ENCODE data around the gene CASK.

Gene CASK

DNA sequence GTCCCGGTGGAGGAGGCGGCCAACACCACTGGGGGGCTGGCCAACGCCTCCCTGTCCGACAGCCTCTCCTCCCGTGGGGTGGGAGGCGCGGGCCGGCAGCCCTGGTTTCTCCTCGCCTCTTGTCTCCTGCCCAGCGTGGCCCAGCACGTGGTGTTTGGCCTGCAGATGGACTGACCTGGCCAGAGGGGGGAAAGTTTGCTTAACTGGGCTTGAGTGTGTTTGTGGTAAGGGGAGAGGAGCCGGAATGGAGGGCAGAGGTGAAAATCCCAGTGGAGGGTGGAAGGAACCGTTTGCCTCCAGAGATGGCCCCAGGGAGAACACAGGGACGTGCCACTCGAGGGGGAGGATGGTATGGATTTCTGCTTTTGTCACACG is 448.6 kb downstream of the CASK start:
- TF ChIP-seq, protein P1, sequence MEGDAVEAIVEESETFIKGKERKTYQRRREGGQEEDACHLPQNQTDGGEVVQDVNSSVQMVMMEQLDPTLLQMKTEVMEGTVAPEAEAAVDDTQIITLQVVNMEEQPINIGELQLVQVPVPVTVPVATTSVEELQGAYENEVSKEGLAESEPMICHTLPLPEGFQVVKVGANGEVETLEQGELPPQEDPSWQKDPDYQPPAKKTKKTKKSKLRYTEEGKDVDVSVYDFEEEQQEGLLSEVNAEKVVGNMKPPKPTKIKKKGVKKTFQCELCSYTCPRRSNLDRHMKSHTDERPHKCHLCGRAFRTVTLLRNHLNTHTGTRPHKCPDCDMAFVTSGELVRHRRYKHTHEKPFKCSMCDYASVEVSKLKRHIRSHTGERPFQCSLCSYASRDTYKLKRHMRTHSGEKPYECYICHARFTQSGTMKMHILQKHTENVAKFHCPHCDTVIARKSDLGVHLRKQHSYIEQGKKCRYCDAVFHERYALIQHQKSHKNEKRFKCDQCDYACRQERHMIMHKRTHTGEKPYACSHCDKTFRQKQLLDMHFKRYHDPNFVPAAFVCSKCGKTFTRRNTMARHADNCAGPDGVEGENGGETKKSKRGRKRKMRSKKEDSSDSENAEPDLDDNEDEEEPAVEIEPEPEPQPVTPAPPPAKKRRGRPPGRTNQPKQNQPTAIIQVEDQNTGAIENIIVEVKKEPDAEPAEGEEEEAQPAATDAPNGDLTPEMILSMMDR (IDR thresholded peaks at IDR 0.05; ENCODE audit: low read depth, low read length, missing control alignments), result no peak
- no peak overlapping the region for H3K4me3 ChIP-seq (replicated peaks; ENCODE audit: low read depth, low read length)
- DNase-seq (ENCODE audit: extremely low read depth, low read depth), result no peak

GRCh38 chrX:41473936-41474725 is 449.2 kb downstream of the CASK start:
- H3K4me3 ChIP-seq (replicated peaks; ENCODE audit: low read depth, low read length), result no peak overlapping the region
- TF ChIP-seq, protein P1 (IDR thresholded peaks at IDR 0.05; ENCODE audit: low read depth, low read length, missing control alignments), result no peak
- DNase-seq (ENCODE audit: extremely low read depth, low read depth), result no peak

- TF ChIP-seq, protein P1 (IDR thresholded peaks at IDR 0.05; ENCODE audit: low read depth, low read length, missing control alignments), result no peak
- H3K4me3 ChIP-seq (replicated peaks; ENCODE audit: low read depth, low read length), result no peak overlapping the region
- DNase-seq (ENCODE audit: extremely low read depth, low read depth), result no peak
Measured at GRCh38 chrX:41472231-41472815, 451.0 kb downstream of the CASK start.

DNA sequence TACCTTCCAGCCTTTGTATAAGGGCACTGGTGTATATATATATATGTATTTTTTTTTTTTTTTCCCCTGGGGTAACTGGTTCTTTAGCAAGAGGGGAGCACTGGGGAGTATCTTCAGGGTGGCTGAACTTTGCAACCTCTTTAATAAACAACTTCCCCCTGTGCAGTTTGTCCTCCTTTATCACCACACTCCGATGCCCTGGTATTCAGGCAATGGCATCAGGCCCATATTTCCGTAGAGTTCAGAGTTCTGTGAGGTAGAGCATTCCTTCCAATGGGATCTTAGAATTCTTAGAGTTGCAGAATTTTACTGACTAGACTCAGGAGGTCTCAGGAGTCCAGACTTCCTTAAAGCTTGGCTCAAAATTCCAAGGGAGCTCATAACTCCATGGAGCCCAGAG is 451.6 kb downstream of the CASK start:
- H3K4me3 ChIP-seq (replicated peaks; ENCODE audit: low read depth, low read length), result no peak overlapping the region
- TF ChIP-seq, protein P1 (IDR thresholded peaks at IDR 0.05; ENCODE audit: low read depth, low read length, missing control alignments), result no peak
- no peak for DNase-seq (ENCODE audit: extremely low read depth, low read depth)

GRCh38 chrX:41470706-41471105 is 452.6 kb downstream of the CASK start:
- TF ChIP-seq, protein P1 (IDR thresholded peaks at IDR 0.05; ENCODE audit: low read depth, low read length, missing control alignments), result no peak
- H3K4me3 ChIP-seq (replicated peaks; ENCODE audit: low read depth, low read length), result no peak overlapping the region
- DNase-seq (ENCODE audit: extremely low read depth, low read depth), result no peak

- H3K4me3 ChIP-seq (replicated peaks; ENCODE audit: low read depth, low read length), result no peak overlapping the region
- TF ChIP-seq, protein P1 (IDR thresholded peaks at IDR 0.05; ENCODE audit: low read depth, low read length, missing control alignments), result no peak
- no peak for DNase-seq (ENCODE audit: extremely low read depth, low read depth)
Measured at GRCh38 chrX:41468647-41469323, 454.6 kb downstream of the CASK start.
